Measurements from ENCODE around the gene ARHGAP24. TPM values are rescaled to one million over a fixed set of nuclear protein-coding genes. Genes with fewer than 3 reads are reported as not detected.

Gene ARHGAP24
- total and polyA plus RNA-seq, 2 of the 13 experiments (the other 11 are each of a cell fraction or from before 2014, with no cell fraction given), result 0.07 to 0.55 TPM

GRCh38 chr4:85942107-85942506, 467.2 kb downstream of the ARHGAP24 start:
- Histone ChIP-seq H3K27ac (ENCODE audit: extremely low read length, insufficient read depth, low read length) (no peak overlapping the region), H3K36me3 (replicated peaks in 1 of 2; ENCODE audit: control insufficient read depth in 1 of 2, insufficient read depth in 2 of 2, low read length in 2 of 2) (no peaks in the 10 kb centered on the region), H4K20me1 (ENCODE audit: insufficient read depth, low read length) (no peaks in the 10 kb centered on the region), H3K4me3 (replicated peaks in 1 of 3; ENCODE audit: insufficient read depth in 1 of 3, low read depth in 2 of 3, low read length in 3 of 3) (no peak overlapping the region), H3K4me1 (ENCODE audit: insufficient read depth, low read length) (peaks cover 12% of the 10 kb centered on the region), H3K9me3 (ENCODE audit: low read length) (no peaks in the 10 kb centered on the region), H3K27me3 (ENCODE audit: control insufficient read depth in 1 of 2, insufficient read depth in 2 of 2, low read length in 2 of 2) (no peaks in the 10 kb centered on the region), H3K79me2 (ENCODE audit: insufficient read depth, low read length) (no peaks in the 10 kb centered on the region), H3K4me2 (ENCODE audit: low read depth, low read length) (no peak overlapping the region), H2AFZ (ENCODE audit: low read length) (no peak overlapping the region), H3K9ac (ENCODE audit: insufficient read depth, low read depth, low read length) (no peak overlapping the region)
- in situ Hi-C loops (cut with HindIII; ENCODE audit: extremely low pct_ligation_motif_present, low pct_unique_long_range_greater_than_20kb) (no loop called here), intact Hi-C loops (cut with micrococcal nuclease; ENCODE audit: unreplicated experiment) (no loop called here)
- ChIA-PET CTCF (ENCODE audit: low intra/inter-chr PET ratio, low total read pairs) (no interaction called here), POLR2A (no interaction called here)
- no TSS peak for BruUV-seq (replicated peaks)
- TF ChIP-seq ZC3H13 (CRISPR knock-in tag; IDR thresholded peaks at IDR 0.05), result no peak
- no peak for TF ChIP-seq ZNF275 (CRISPR knock-in tag; IDR thresholded peaks at IDR 0.05; ENCODE audit: borderline replicate concordance)
- TF ChIP-seq ISX (CRISPR knock-in tag; conservative IDR thresholded peaks at IDR 0.05), result no peak
- TF ChIP-seq TFDP1 (CRISPR knock-in tag; IDR thresholded peaks at IDR 0.05; ENCODE audit: borderline replicate concordance), result no peak
- no peak for TF ChIP-seq ZNF430 (CRISPR knock-in tag; IDR thresholded peaks at IDR 0.05)
- no peak for TF ChIP-seq ZBTB34 (CRISPR knock-in tag; IDR thresholded peaks at IDR 0.05)
- no peak for TF ChIP-seq PLRG1 (conservative IDR thresholded peaks at IDR 0.05)
- no peak for TF ChIP-seq ZNF343 (CRISPR knock-in tag; IDR thresholded peaks at IDR 0.05)
- no peak for TF ChIP-seq ZNF160 (CRISPR knock-in tag; IDR thresholded peaks at IDR 0.05)
- TF ChIP-seq RFX1 (IDR thresholded peaks at IDR 0.05), result no peak
- no peak for TF ChIP-seq DNMT3B (CRISPR knock-in tag; conservative IDR thresholded peaks at IDR 0.05)
- TF ChIP-seq ZBTB4 (CRISPR knock-in tag; IDR thresholded peaks at IDR 0.05; ENCODE audit: borderline replicate concordance), result no peak
- TF ChIP-seq ZNF274 (CRISPR knock-in tag; IDR thresholded peaks at IDR 0.05), result no peak
- DNase-seq (ENCODE audit: low spot score) (no peak), FAIRE-seq (no peak), ATAC-seq (no peak)
- WGBS (ENCODE audit: low lambda C conversion rate), result 79% methylated on average over 5 of the region's 5 CpGs

Measured in HepG2 (cell line).